HepG2 (cell line): ENCODE data around the gene STOML2. TPM values are rescaled to one million over a fixed set of nuclear protein-coding genes. Genes with fewer than 3 reads are reported as not detected.

Source experiments
- CSRNP2 ChIP-seq: sonication (generic); formaldehyde crosslinking; conservative IDR thresholded peaks from 2 replicates; pipeline ENCODE4 v1.8.0; 2022; ENCODE audit warnings: low read depth, missing genetic modification reagents
- ESRRA ChIP-seq: sonication (generic); formaldehyde crosslinking; IDR thresholded peaks from 2 replicates; pipeline ENCODE4 v1.5.1; 2020; ENCODE audit warnings: mild to moderate bottlenecking, low read depth, missing genetic modification reagents
- FOXA3 ChIP-seq: IDR thresholded peaks from 2 replicates; pipeline ENCODE4 v1.6.1; 2016; ENCODE audit warnings: missing genetic modification reagents, missing compliant biosample characterization
- KDM2A ChIP-seq: sonication (generic); formaldehyde crosslinking; IDR thresholded peaks from 2 replicates; pipeline ENCODE4 v1.4.0; 2020; ENCODE audit warnings: low read depth, missing genetic modification reagents, borderline replicate concordance
- MLXIP ChIP-seq: sonication (generic); formaldehyde crosslinking; IDR thresholded peaks from 2 replicates; pipeline ENCODE4 v1.9.0; 2021; ENCODE audit warnings: missing genetic modification reagents, borderline replicate concordance
- NONO ChIP-seq, 2 experiments: fragments of 450-650 bp in 1 of 2; sonication (generic) in 1 of 2; formaldehyde crosslinking in 1 of 2; IDR thresholded peaks in 1 of 2; conservative IDR thresholded peaks in 1 of 2; 2 replicates each; pipeline versions ENCODE4 v1.6.1 to v1.8.0; 2017 to 2022; ENCODE audit warnings: mild to moderate bottlenecking in 1 of 2, missing genetic modification reagents in 1 of 2, moderate library complexity in 1 of 2
- RFX5 ChIP-seq: IDR thresholded peaks from 2 replicates; pipeline ENCODE4 v1.6.1; 2011; ENCODE audit warnings: low read depth, low read length, improper control_type of control experiment
- STAT6 ChIP-seq: sonication (generic); formaldehyde crosslinking; IDR thresholded peaks from 2 replicates; pipeline ENCODE4 v1.4.0; 2020; ENCODE audit warnings: missing genetic modification reagents, mild to moderate bottlenecking, borderline replicate concordance
- THAP9 ChIP-seq: sonication (generic); formaldehyde crosslinking; IDR thresholded peaks from 2 replicates; pipeline ENCODE4; 2020; ENCODE audit warnings: missing genetic modification reagents, mild to moderate bottlenecking, borderline replicate concordance
- ZBTB46 ChIP-seq: sonication (generic); formaldehyde crosslinking; IDR thresholded peaks from 2 replicates; pipeline ENCODE4 v1.4.0; 2020; ENCODE audit warnings: mild to moderate bottlenecking, missing genetic modification reagents, borderline replicate concordance
- ZFP90 ChIP-seq: sonication (generic); formaldehyde crosslinking; IDR thresholded peaks from 2 replicates; pipeline ENCODE4 v1.8.0; 2022; ENCODE audit warnings: missing genetic modification reagents, mild to moderate bottlenecking, inconsistent platforms, borderline replicate concordance
- ZNF704 ChIP-seq: sonication (generic); formaldehyde crosslinking; IDR thresholded peaks from 2 replicates; pipeline ENCODE4 v1.8.1; 2023; ENCODE audit warnings: mild to moderate bottlenecking, inconsistent platforms, moderate library complexity, missing genetic modification reagents, borderline replicate concordance
- ZNF772 ChIP-seq: sonication (generic); formaldehyde crosslinking; IDR thresholded peaks from 2 replicates; pipeline ENCODE4 v1.5.0; 2020; ENCODE audit warnings: mild to moderate bottlenecking, missing genetic modification reagents
- ZSCAN22 ChIP-seq: sonication (generic); formaldehyde crosslinking; IDR thresholded peaks from 2 replicates; pipeline ENCODE4 v1.4.0; 2020; ENCODE audit warnings: mild to moderate bottlenecking, missing genetic modification reagents
- polyA plus RNA-seq, 8 experiments: library from polyadenylated mRNA; depleted of rRNA in 3 of 8; stranded (reverse) in 7 of 8; unstranded in 1 of 8; fragments of >200 nt; fragmentation: Illumina TruSeq in 4 of 8; extraction: Trizol in 4 of 8; gene quantifications; 2 replicates each; pipeline versions ENCODE4 v1.2.1 to v1.2.3, GENCODE V29; 2011 to 2016; ENCODE audit warnings: low read depth in 4 of 8, missing spikeins in 1 of 8, mixed read lengths in 1 of 8; ENCODE audit not compliant: insufficient read depth in 1 of 8
- total RNA-seq, 5 experiments: library from RNA; depleted of rRNA; stranded (reverse); fragments of >200 nt; fragmentation: Illumina TruSeq; extraction: Trizol; gene quantifications; 2 replicates each; pipeline ENCODE4 v1.2.3, GENCODE V29; 2016; ENCODE audit warnings: low read depth in 1 of 5

The STOML2 gene
- total and polyA plus RNA-seq, 2 of the 13 experiments (the other 11 are each of a cell fraction or from before 2014, with no cell fraction given), result 245 to 250 TPM

GRCh38 chr9:35116539-35116897 is 13.6 kb upstream of the STOML2 start (continued):
- TF ChIP-seq KDM2A (no peak), STAT6 (CRISPR knock-in tag) (peak; percentile 52; the same call in 1 of the 2 replicates), FOXA3 (no peak), ZNF772 (CRISPR knock-in tag) (0 out of 2 replicates have a peak, but pooled peaks have one; percentile 12), NONO (IDR thresholded peaks at IDR 0.05) (no peak), NONO (CRISPR knock-in tag; conservative IDR thresholded peaks at IDR 0.05) (0 out of 2 replicates have a peak, but pooled peaks have one; percentile 18), MLXIP (CRISPR knock-in tag) (no peak), THAP9 (CRISPR knock-in tag) (0 out of 2 replicates have a peak, but pooled peaks have one; percentile 29), CSRNP2 (no peak), ESRRA (CRISPR knock-in tag) (peak; percentile 17; the same call in 1 of the 2 replicates), RFX5 (no peak), ZBTB46 (CRISPR knock-in tag) (peak; percentile 59; the same call in 1 of the 2 replicates), ZFP90 (CRISPR knock-in tag) (no peak; the same call in 1 of the 2 replicates), ZSCAN22 (CRISPR knock-in tag) (0 out of 2 replicates have a peak, but pooled peaks have one; percentile 42), ZNF704 (CRISPR knock-in tag) (no peak)
